ENCODE data around the gene KLHL8. TPM values are rescaled to one million over a fixed set of nuclear protein-coding genes. Genes with fewer than 3 reads are reported as not detected.

KLHL8 gene
- total and polyA plus RNA-seq, 4 donors, result 2.9 to 14.4 (median 5.1) TPM

GRCh38 chr4:87130985-87131703, 89.3 kb downstream of the KLHL8 start:
- H3K9me3 ChIP-seq (ENCODE audit: control insufficient read depth in 4 of 4, low read length in 3 of 4), result no peaks in the 10 kb centered on the region
- no peak overlapping the region for H3K27ac ChIP-seq (ENCODE audit: low read depth in 1 of 2, low read length in 2 of 2)
- no peak for TF ChIP-seq HNF4A (conservative IDR thresholded peaks at IDR 0.05)
- TF ChIP-seq SP1 (IDR thresholded peaks at IDR 0.05), result no peak
- no peak for TF ChIP-seq JUND (IDR thresholded peaks at IDR 0.05)
- no peak for TF ChIP-seq MAX (IDR thresholded peaks at IDR 0.05)
- TF ChIP-seq EGR1 (IDR thresholded peaks at IDR 0.05; ENCODE audit: low read depth in 2 of 2), result no peak
- no peak for TF ChIP-seq REST (IDR thresholded peaks at IDR 0.05)
- TF ChIP-seq TAF1 (conservative IDR thresholded peaks at IDR 0.05), result no peak
- TF ChIP-seq FOXA2 (IDR thresholded peaks at IDR 0.05), result no peak
- no peak for TF ChIP-seq ZBTB33 (IDR thresholded peaks at IDR 0.05)
- no peak for TF ChIP-seq RAD21 (IDR thresholded peaks at IDR 0.05)
- no peak for TF ChIP-seq HNF4G (IDR thresholded peaks at IDR 0.05)
- TF ChIP-seq RXRA (IDR thresholded peaks at IDR 0.05), result no peak
- TF ChIP-seq FOXA1 (IDR thresholded peaks at IDR 0.05), result no peak
- TF ChIP-seq NR2F2 (IDR thresholded peaks at IDR 0.05), result no peak
- no peaks in the 10 kb centered on the region for H3K27me3 ChIP-seq (ENCODE audit: control insufficient read depth in 4 of 4, insufficient read depth in 4 of 4, low read length in 3 of 4)
- no peak overlapping the region for H3K4me3 ChIP-seq (ENCODE audit: low read depth in 1 of 3, low read length in 3 of 3)
- H3K4me1 ChIP-seq (ENCODE audit: control insufficient read depth in 4 of 4, insufficient read depth in 4 of 4, low read length in 3 of 4), result no peaks in the 10 kb centered on the region
- peaks cover 16 to 77% (median 70%) of the 10 kb centered on the region in 4 donors for H3K36me3 ChIP-seq (ENCODE audit: control insufficient read depth in 4 of 4, insufficient read depth in 3 of 4, low read depth in 1 of 4, low read length in 3 of 4)
- WGBS, result 98% methylated on average over 7 of the region's 7 CpGs
- no peak for DNase-seq (ENCODE audit: low spot score)
- H3K9ac ChIP-seq (ENCODE audit: low read depth in 1 of 2, low read length in 2 of 2), result no peak overlapping the region

- no peak for DNase-seq (ENCODE audit: low spot score)
- H3K4me1 ChIP-seq (ENCODE audit: control insufficient read depth in 4 of 4, insufficient read depth in 4 of 4, low read length in 3 of 4), result peaks cover 2 to 8% (median 6%) of the 10 kb centered on the region in 4 donors
- no peak overlapping the region for H3K27ac ChIP-seq (ENCODE audit: low read depth in 1 of 2, low read length in 2 of 2)
- no peak overlapping the region for H3K9ac ChIP-seq (ENCODE audit: low read depth in 1 of 2, low read length in 2 of 2)
- no peak for TF ChIP-seq ATF3 (IDR thresholded peaks at IDR 0.05)
- no peak for TF ChIP-seq SP1 (IDR thresholded peaks at IDR 0.05)
- no peak for TF ChIP-seq YY1 (IDR thresholded peaks at IDR 0.05)
- TF ChIP-seq ZBTB33 (IDR thresholded peaks at IDR 0.05), result no peak
- TF ChIP-seq EGR1 (IDR thresholded peaks at IDR 0.05; ENCODE audit: low read depth in 2 of 2), result no peak
- TF ChIP-seq REST (IDR thresholded peaks at IDR 0.05), result no peak
- no peak for TF ChIP-seq FOXA1 (IDR thresholded peaks at IDR 0.05)
- TF ChIP-seq NR2F2 (IDR thresholded peaks at IDR 0.05), result no peak
- TF ChIP-seq TAF1 (conservative IDR thresholded peaks at IDR 0.05), result no peak
- TF ChIP-seq MAX (IDR thresholded peaks at IDR 0.05), result no peak
- H3K36me3 ChIP-seq (ENCODE audit: control insufficient read depth in 4 of 4, insufficient read depth in 3 of 4, low read depth in 1 of 4, low read length in 3 of 4), result peaks cover 14 to 76% (median 73%) of the 10 kb centered on the region in 4 donors
- no peaks in the 10 kb centered on the region for H3K27me3 ChIP-seq (ENCODE audit: control insufficient read depth in 4 of 4, insufficient read depth in 4 of 4, low read length in 3 of 4)
- H3K4me3 ChIP-seq (ENCODE audit: low read depth in 1 of 3, low read length in 3 of 3), result no peak overlapping the region
- no peaks in the 10 kb centered on the region for H3K9me3 ChIP-seq (ENCODE audit: control insufficient read depth in 4 of 4, low read length in 3 of 4)
- WGBS, result 99% methylated on average over 6 of the region's 6 CpGs
Observed at GRCh38 chr4:87129681-87130080, 90.7 kb downstream of the KLHL8 start.
